Stomach (tissue), 4 donors: ENCODE measurements around the gene PYGO2.

Experiments
- EP300 ChIP-seq: sonication (generic); formaldehyde crosslinking; IDR thresholded peaks from one replicate; pipeline ENCODE4 v1.6.1; 2017; ENCODE audit warnings: antibody characterized with exemption
- POLR2A ChIP-seq, 4 donors: fragments of 450-650 bp; IDR thresholded peaks; one replicate each; pipeline ENCODE4 v1.6.1; 2016; ENCODE audit warnings: antibody characterized with exemption in 4 of 4, control low read depth in 2 of 4, mild to moderate bottlenecking in 1 of 4, moderate library complexity in 1 of 4
- TF ChIP-seq, protein P1 (sequence below), 7 experiments: fragments of 450-650 bp in 4 of 7; fragments of 200-600 bp in 3 of 7; sonication (generic) in 3 of 7; IDR thresholded peaks; one replicate each; pipeline ENCODE4 v1.5.1; 2016 to 2019; ENCODE audit warnings: antibody characterized with exemption in 7 of 7, control low read depth in 2 of 7, mild to moderate bottlenecking in 1 of 7

DNA sequence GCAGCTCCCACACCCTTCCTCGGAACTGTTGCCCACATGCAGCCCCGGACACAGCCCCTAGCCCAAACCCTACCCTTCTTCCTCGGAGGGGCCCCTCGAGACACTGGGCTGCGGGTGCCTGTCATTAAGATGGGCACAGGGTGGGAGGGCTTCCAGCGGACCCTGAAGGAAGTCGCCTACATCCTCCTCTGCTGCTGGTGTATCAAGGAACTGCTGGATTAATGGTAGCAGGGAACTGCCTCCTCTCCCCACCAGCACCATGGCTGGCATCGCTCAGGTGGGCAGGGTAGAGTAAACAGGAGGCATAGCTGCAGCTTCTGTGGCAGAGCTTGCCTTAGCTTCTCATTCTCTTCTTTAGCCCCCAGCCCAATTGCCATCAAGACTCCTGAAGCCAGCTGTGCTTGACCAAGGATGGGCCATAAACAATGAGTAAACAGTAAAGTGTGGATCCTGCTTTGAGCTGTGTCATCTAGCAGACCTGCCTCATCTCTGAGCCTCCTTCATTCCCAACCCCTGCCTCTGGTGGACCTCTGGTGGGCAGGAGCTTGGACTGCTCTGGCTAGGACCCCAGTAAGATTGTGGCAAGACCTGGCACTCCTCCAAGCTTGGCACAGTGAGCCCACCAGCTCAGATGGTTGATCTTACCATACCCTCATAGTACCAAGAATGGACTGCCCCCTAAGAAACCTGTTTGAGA, 32.1 kb upstream of the PYGO2 start, which contains the start of gene LENEP:
- TF ChIP-seq POLR2A (IDR thresholded peaks at IDR 0.05) (no peak), EP300 (no peak)
- TF ChIP-seq, protein P1, sequence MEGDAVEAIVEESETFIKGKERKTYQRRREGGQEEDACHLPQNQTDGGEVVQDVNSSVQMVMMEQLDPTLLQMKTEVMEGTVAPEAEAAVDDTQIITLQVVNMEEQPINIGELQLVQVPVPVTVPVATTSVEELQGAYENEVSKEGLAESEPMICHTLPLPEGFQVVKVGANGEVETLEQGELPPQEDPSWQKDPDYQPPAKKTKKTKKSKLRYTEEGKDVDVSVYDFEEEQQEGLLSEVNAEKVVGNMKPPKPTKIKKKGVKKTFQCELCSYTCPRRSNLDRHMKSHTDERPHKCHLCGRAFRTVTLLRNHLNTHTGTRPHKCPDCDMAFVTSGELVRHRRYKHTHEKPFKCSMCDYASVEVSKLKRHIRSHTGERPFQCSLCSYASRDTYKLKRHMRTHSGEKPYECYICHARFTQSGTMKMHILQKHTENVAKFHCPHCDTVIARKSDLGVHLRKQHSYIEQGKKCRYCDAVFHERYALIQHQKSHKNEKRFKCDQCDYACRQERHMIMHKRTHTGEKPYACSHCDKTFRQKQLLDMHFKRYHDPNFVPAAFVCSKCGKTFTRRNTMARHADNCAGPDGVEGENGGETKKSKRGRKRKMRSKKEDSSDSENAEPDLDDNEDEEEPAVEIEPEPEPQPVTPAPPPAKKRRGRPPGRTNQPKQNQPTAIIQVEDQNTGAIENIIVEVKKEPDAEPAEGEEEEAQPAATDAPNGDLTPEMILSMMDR (IDR thresholded peaks at IDR 0.05) = no peak
